Panc1 (cell line): ENCODE measurements around the gene MTG1.

Source experiments
- CTCF ChIP-seq: fragments of 450-650 bp; IDR thresholded peaks from 2 replicates; pipeline ENCODE4 v1.5.1; 2017; ENCODE audit warnings: mild to moderate bottlenecking
- POLR2AphosphoS5 ChIP-seq: IDR thresholded peaks from 2 replicates; pipeline ENCODE4 v1.6.1; 2012; ENCODE audit warnings: mild to moderate bottlenecking, low read depth, low read length, moderate library complexity
- REST ChIP-seq, 2 experiments: IDR thresholded peaks; 2 replicates each; pipeline ENCODE4 v1.6.1; 2011 to 2012; ENCODE audit warnings: low read depth in 2 of 2, control low read depth in 1 of 2, low read length in 1 of 2, mild to moderate bottlenecking in 1 of 2, moderate library complexity in 1 of 2; ENCODE audit not compliant: insufficient read depth in 1 of 2
- SIN3A ChIP-seq: IDR thresholded peaks from 2 replicates; pipeline ENCODE4 v1.6.1; 2012; ENCODE audit warnings: low read depth, mild to moderate bottlenecking, low read length, moderate library complexity, borderline replicate concordance; ENCODE audit not compliant: insufficient read depth
- TCF7L2 ChIP-seq: IDR thresholded peaks from 2 replicates; pipeline ENCODE4 v1.6.1; 2011; ENCODE audit warnings: mild to moderate bottlenecking, low read depth, low read length, inconsistent platforms

DNA sequence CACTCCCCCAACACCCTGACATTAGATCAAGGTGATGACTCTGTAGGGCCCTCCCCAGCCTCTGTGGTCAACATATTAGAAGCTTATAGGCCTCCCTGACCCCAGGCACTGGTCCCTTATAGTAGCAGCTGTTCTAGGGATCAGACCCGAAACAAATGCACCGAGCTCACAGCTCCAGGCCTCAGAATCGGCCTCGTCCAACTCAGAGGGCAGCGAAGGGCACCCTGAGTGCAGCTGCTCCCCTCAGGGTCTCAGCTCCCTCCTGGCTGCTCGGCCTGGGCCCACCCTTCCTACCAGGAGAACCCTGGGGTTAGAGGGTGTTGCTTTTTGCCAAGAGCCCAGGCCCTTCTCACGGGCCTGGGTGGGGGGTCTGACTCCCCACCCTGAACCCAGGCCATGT is 25.8 kb upstream of the MTG1 start:
- TF ChIP-seq SIN3A, result no peak
- no peak for TF ChIP-seq CTCF
- TF ChIP-seq POLR2AphosphoS5, result no peak
- no peak for TF ChIP-seq REST (IDR thresholded peaks at IDR 0.05; ENCODE audit: insufficient read depth in 1 of 2, low read depth in 2 of 2, low read length in 1 of 2)
- TF ChIP-seq TCF7L2, result no peak
